ENCODE results near the gene NOVA1. TPM values are rescaled to one million over a fixed set of nuclear protein-coding genes. Genes with fewer than 3 reads are reported as not detected.

The NOVA1 gene
- total RNA-seq, 1 experiment from 2014 or later, result not detected

DNA sequence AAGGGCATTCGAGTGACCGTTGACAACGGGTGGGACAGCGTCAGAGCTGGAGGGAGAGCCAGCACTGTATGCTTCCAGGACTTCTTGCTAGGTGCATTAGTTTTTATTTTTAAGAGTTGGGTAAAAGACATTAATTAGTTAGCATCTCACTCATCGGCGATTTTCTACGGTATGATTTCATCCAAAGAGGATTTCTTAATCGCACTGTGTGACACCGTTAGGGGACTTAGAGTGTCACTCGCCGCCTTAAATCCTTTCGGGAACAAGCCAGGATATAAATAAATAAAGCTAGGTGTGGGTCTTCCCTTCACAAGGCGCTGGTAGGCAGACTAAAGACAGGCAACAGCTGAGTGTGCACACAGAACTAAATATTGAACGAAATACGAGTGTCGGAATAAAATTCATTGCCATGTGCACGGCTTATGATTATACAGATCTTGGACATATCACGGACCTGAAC is 869 bp upstream of the NOVA1 start:
- H3K9me3 ChIP-seq (replicated peaks), result no peaks in the 10 kb centered on the region
- no peaks in the 10 kb centered on the region for H3K36me3 ChIP-seq
- no peak overlapping the region for H3K27ac ChIP-seq
- peaks cover 40% of the 10 kb centered on the region for H3K27me3 ChIP-seq (replicated peaks)
- H3K4me1 ChIP-seq (replicated peaks), result no peaks in the 10 kb centered on the region
- peak in 1 of 2 experiments; percentile 2 for DNase-seq (ENCODE audit: low read depth in 1 of 2, low spot score in 2 of 2)
- peak overlapping the region; percentile 33; the same call in 1 of the 2 replicates for H3K4me3 ChIP-seq

DNA sequence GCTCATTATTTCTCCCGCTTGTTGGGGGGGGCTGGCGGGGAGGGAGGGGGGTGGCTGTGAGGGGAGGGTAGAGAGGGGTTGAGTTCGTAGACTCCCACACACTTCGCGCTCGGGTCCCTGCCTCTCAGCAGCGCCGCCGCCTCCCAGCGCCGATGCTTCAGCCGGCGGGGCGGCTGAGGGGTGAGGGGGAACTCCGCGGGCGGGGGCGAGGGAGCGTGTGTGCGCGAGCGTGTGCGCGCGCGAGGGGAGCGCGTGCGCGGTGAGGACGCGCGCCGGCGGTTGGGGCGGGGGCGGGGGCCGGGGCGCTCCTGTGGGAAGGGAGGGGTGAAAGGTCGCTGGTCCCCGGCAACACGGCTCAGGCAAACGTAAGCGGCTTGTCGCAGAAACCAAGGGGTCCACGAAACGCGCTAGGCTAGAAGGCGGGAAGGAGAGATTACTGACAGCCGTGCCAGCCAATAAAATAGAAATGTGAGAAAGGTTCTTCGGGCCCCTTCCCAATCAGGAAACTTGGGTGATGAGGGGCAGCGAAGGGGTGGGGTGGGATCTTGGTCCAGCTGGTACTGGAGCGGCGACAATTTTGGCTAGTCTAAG is 343 bp upstream of the NOVA1 start:
- H3K4me1 ChIP-seq (replicated peaks), result no peaks in the 10 kb centered on the region
- H3K9me3 ChIP-seq (replicated peaks), result no peaks in the 10 kb centered on the region
- peak overlapping the region; percentile 33 for H3K4me3 ChIP-seq
- H3K27ac ChIP-seq, result no peak overlapping the region
- peaks cover 40% of the 10 kb centered on the region for H3K27me3 ChIP-seq (replicated peaks)
- peak; percentile 25 to 41 for DNase-seq (ENCODE audit: low read depth in 1 of 2, low spot score in 2 of 2)
- H3K36me3 ChIP-seq, result no peaks in the 10 kb centered on the region

DNA sequence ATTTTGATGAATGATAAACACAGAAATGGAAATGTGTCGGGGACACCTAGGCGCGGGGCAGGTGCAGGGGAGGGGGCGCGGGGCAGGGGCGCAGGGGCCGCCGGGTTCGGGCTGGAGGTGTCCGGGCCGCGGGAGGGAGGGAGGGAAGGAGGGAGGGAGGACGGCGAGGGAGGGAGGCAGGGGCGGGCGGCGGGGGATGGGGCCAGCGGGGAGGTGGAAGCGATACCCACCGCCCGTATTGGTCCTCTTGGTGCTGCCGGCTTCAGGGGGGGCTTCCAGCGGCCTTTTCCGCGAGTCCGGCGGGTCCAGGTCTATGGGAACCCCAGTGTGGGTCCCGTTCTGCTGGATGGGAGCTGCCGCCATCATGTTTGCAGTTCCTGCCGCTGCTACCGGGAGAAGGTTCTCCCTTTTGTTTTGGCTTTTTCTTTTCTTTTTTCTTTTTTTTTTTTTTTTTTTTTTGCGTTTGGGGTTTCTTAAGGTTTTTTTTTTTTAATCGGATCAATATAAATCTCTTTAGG is 703 bp downstream of the NOVA1 start:
- no peaks in the 10 kb centered on the region for H3K4me1 ChIP-seq (replicated peaks)
- no peak overlapping the region for H3K27ac ChIP-seq
- no peaks in the 10 kb centered on the region for H3K9me3 ChIP-seq (replicated peaks)
- H3K27me3 ChIP-seq (replicated peaks), result peaks cover 40% of the 10 kb centered on the region
- no peaks in the 10 kb centered on the region for H3K36me3 ChIP-seq
- DNase-seq (ENCODE audit: low read depth in 1 of 2, low spot score in 2 of 2), result no peak
- no peak overlapping the region; the same call in 1 of the 2 replicates for H3K4me3 ChIP-seq

DNA sequence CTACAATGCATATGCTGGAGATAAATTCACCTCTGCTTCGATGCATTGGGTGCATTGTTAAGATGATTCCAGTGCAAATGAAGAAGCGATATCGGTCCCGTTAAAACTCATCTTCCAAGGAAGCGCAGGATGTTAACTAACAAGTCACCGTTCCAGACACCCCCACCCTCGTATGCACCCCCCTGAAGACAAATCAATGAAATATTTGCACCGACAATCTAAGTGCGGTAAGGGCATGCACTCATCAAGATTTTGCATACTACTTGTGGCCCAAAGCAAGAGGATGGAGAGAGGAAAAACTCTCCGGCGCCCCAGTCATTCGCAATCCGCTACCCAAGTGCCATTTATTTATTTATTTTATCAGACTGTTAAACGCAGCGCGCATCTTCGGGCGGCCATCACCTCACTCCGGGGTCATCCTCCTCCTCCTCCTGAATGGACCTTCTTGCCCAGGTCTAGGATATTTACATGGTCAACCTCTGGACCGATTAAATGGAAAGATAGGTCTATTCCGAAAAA is 1.2 kb downstream of the NOVA1 start:
- no peaks in the 10 kb centered on the region for H3K9me3 ChIP-seq (replicated peaks)
- no peak overlapping the region for H3K4me3 ChIP-seq
- H3K36me3 ChIP-seq, result no peaks in the 10 kb centered on the region
- no peak overlapping the region for H3K27ac ChIP-seq
- no peaks in the 10 kb centered on the region for H3K4me1 ChIP-seq (replicated peaks)
- H3K27me3 ChIP-seq (replicated peaks), result peaks cover 40% of the 10 kb centered on the region
- no peak for DNase-seq (ENCODE audit: low read depth in 1 of 2, low spot score in 2 of 2)

DNA sequence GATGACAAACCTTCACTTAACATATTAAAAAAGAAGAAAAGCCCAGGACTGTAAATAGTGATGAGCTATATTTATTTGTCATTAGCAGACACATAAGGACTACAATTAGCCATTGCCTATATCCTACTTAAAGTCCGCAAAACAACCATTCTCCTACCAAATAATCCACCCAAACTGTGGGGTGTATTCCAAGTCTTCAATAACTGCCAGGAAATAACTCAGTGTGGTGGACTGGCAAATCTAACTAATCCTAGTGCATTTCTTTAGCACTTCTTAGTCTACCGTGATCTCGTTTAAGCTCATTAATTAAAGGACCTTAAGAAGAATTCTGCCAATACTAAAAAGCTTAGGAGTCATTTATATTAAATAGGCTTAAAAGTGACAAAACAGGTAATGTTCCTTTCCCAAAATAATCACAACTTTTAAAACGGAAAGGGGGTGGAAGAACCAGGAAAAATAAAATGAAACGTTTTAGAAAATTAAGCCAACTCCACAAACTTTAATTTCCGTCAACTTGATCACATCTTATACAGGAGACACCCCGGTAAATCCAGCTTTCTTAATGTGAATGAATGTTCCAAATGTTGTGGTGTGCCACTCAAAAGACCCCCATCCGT is 1.8 kb downstream of the NOVA1 start:
- Histone ChIP-seq H3K4me1 (replicated peaks) (no peaks in the 10 kb centered on the region), H3K9me3 (replicated peaks) (no peaks in the 10 kb centered on the region), H3K27me3 (replicated peaks) (peaks cover 40% of the 10 kb centered on the region), H3K27ac (no peak overlapping the region), H3K4me3 (no peak overlapping the region), H3K36me3 (no peaks in the 10 kb centered on the region)
- no peak for DNase-seq (ENCODE audit: low read depth in 1 of 2, low spot score in 2 of 2)

DNA sequence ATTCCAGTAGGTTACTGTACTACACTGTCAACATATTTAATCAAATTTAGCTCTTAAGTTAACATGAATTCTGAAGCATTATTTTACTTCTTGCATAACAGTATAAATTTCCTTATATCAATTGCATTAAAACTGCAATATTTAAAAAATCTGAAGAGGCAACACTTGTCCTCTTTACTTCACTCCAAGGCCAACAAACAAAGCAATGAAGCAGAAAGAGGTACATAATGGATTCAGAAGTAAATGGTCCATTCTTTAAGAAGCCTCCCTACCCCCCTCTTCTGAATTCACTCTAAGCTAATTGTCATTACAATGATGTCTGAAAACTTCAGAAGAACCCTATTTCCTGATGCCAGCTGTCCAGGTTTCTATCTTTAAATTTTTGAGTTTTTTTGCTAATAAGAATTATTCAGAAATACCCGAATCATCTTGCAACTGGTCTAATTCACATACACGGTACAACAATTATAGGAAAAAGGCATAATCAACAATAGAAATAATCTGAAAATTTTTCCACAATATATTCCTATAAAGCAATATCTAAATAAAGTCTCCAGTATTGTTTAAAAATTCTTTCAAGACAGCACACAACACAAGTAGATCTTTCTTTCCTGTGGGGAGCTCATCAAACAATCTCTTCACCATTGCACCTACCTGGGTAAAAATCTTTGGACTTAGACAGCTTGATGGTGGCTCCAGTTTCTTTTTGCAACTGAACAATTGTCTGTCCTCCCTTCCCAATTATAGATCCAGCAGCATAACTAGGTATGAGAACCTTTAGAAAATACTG is 2.9 kb downstream of the NOVA1 start:
- Histone ChIP-seq H3K27me3 (replicated peaks) (peaks cover 35% of the 10 kb centered on the region), H3K36me3 (no peaks in the 10 kb centered on the region), H3K4me1 (replicated peaks) (no peaks in the 10 kb centered on the region), H3K9me3 (replicated peaks) (no peaks in the 10 kb centered on the region), H3K4me3 (no peak overlapping the region), H3K27ac (no peak overlapping the region)
- no peak for DNase-seq (ENCODE audit: low read depth in 1 of 2, low spot score in 2 of 2)

DNA sequence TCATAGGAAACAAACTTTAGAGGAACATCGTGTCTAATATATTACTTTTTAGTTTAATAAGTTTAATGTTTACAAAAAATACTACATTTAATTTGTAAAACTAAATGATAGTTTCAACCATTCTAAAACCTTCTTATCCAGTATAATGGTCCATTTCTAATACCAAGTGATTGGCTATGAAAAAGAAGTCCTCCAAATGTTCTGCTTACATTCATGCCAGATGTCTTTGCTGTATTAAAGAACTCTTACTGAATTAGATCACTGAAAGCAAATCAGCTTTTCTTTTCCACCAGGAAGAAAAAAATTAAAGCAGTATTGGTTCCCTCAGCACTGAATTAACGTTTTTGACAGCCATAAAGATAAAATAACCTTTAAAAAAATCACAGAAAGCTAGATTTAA is 3.7 kb downstream of the NOVA1 start:
- Histone ChIP-seq H3K4me1 (replicated peaks) (no peaks in the 10 kb centered on the region), H3K27me3 (replicated peaks) (peaks cover 27% of the 10 kb centered on the region), H3K9me3 (replicated peaks) (no peaks in the 10 kb centered on the region), H3K4me3 (no peak overlapping the region), H3K36me3 (no peaks in the 10 kb centered on the region), H3K27ac (no peak overlapping the region)
- no peak for DNase-seq (ENCODE audit: low read depth in 1 of 2, low spot score in 2 of 2)

DNA sequence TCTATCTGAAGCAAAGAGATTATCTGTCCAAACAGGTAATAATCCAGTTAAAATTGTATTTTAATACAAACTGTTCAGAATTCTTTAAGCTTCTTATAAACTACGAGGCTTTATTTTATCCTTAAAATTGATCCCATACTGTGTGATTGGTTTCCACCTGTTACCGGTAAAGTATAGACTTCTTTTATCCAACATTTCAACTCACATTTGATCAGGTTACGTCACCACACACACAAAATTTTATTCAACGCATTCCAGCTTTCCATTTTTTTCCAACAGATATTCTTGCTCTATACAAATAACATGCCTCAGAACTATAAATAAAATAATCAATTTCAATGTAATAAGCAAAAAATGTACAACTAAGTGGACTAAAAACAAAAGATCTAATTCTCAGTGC is 4.5 kb downstream of the NOVA1 start:
- peaks cover 19% of the 10 kb centered on the region for H3K27me3 ChIP-seq (replicated peaks)
- H3K27ac ChIP-seq, result no peak overlapping the region
- no peak for DNase-seq (ENCODE audit: low read depth in 1 of 2, low spot score in 2 of 2)
- no peak overlapping the region for H3K4me3 ChIP-seq
- H3K4me1 ChIP-seq (replicated peaks), result no peaks in the 10 kb centered on the region
- no peaks in the 10 kb centered on the region for H3K36me3 ChIP-seq
- no peaks in the 10 kb centered on the region for H3K9me3 ChIP-seq (replicated peaks)

DNA sequence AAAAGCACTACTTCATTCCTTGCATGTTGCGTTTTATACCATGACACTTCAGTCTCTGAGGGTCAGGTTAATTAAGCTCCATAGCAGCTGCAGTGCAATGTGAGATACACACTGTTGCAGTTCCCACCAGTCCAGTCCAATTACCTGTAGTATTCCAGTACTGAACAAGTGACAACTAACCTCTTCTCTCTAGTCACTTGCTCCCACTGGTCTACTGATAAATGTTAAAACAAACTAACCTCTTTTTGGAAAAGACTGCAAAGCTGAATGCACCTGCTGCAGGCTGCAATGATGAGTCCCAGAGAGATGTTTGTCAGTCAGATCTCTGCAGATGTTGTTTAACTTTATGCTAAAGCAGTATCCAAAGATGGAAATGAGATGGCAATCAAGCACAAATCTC is 7.9 kb downstream of the NOVA1 start:
- no peak overlapping the region for H3K27ac ChIP-seq
- no peaks in the 10 kb centered on the region for H3K36me3 ChIP-seq
- no peaks in the 10 kb centered on the region for H3K9me3 ChIP-seq (replicated peaks)
- no peak overlapping the region for H3K4me3 ChIP-seq
- no peaks in the 10 kb centered on the region for H3K4me1 ChIP-seq (replicated peaks)
- no peaks in the 10 kb centered on the region; the same call in 1 of the 2 replicates for H3K27me3 ChIP-seq (replicated peaks)
- no peak for DNase-seq (ENCODE audit: low read depth in 1 of 2, low spot score in 2 of 2)

DNA sequence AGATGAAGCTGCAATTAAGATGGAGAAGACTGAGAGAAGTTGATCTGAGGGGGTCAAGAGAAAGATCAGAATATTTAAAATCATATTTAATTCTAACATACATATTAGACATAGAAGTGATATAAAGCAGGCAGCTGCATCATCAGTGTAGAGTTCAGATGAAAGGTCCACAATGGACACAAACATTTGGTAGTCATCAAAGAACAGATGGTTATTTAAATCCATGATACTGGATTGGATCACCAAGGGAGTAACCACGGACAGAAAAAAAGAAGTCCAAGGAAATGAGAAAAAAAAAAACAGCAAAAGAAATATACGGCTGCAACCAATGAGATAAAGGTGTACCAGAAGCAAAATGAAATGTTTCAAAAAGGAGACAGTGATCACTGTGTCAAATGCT is 20.1 kb downstream of the NOVA1 start:
- Histone ChIP-seq H3K27ac (no peak overlapping the region), H3K4me3 (no peak overlapping the region), H3K27me3 (replicated peaks) (no peaks in the 10 kb centered on the region), H3K4me1 (replicated peaks) (no peaks in the 10 kb centered on the region), H3K36me3 (no peaks in the 10 kb centered on the region), H3K9me3 (replicated peaks) (no peaks in the 10 kb centered on the region)
- no peak for DNase-seq (ENCODE audit: low read depth in 1 of 2, low spot score in 2 of 2)

DNA sequence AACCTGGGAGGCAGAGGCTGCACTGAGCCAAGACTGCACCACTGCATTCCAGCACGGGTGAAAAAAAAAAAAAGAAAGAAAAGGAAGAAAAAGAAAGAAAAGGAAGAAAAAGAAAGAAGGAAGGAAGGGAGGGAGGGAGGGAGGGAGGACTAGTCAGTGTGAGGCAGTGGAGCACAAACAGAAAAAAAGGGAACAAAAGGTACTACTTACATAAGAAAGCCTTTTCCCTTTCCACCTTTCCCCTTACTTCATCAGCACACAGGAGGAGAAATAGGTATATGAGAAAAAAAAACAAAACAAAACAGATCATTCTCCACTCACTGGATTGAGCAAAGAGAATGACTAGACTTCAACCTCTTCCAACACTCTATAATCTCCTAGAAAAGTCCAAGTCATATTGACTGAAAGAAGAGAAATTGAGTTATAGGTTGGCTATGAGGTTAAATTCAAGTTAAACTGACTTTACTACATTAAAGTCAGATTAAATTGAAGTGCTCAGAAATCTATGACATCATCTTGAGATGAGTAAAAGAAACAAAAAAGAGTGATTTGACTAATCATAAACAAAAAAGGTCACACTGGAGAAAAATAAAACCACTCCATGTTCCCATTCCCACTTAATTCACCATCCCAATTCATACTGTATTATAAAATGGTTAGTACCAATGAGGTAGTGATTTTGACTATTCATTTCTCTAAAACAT is 43.6 kb downstream of the NOVA1 start:
- Histone ChIP-seq H3K9me3 (replicated peaks) (no peaks in the 10 kb centered on the region), H3K27me3 (replicated peaks) (no peaks in the 10 kb centered on the region), H3K27ac (no peak overlapping the region), H3K4me1 (replicated peaks) (no peaks in the 10 kb centered on the region), H3K36me3 (no peaks in the 10 kb centered on the region), H3K4me3 (no peak overlapping the region)
- no peak for DNase-seq (ENCODE audit: low read depth in 1 of 2, low spot score in 2 of 2)

DNA sequence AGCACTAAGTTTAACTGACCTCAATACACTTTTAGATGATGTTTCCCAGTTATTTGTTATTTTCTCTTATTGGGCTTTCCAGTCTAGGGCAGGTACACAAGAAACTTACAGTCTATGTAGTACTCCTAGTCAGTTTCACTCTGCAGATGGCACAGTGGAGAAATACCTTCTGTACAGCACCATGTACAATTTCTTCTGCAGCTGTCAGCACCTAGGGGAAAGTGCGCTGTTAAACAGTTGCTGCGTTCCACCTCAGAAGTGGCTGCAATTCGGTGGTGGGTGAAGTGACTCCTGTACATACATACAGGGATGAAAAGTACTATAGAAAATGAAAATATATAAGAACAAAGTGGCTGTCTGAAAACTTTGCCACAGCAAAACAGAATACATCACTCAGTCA is 48.3 kb downstream of the NOVA1 start:
- no peak overlapping the region for H3K4me3 ChIP-seq
- H3K27me3 ChIP-seq (replicated peaks), result no peaks in the 10 kb centered on the region
- no peak for DNase-seq (ENCODE audit: low read depth in 1 of 2, low spot score in 2 of 2)
- H3K4me1 ChIP-seq (replicated peaks), result no peaks in the 10 kb centered on the region
- H3K27ac ChIP-seq, result no peak overlapping the region
- no peaks in the 10 kb centered on the region for H3K36me3 ChIP-seq
- no peaks in the 10 kb centered on the region for H3K9me3 ChIP-seq (replicated peaks)

DNA sequence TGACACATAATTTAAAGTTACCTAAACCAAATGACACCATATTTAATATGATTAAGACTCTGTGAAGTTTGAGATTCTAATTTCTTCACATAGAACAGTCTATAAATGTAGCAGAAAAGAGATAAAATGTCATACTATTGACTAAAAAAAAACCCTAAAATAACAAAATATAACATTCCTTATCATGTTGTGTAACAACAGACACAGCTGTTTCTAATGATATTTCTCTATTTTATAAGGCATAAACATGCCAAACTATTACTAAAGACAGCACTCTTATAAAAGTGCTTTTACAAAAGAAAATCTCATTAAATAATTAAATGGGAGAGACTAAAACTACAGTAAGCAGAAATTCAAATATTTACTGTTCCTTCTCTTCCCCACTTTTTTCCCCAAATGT is 49.4 kb downstream of the NOVA1 start:
- Histone ChIP-seq H3K27me3 (replicated peaks) (no peaks in the 10 kb centered on the region), H3K9me3 (replicated peaks) (no peaks in the 10 kb centered on the region), H3K4me1 (replicated peaks) (no peaks in the 10 kb centered on the region), H3K4me3 (no peak overlapping the region), H3K36me3 (no peaks in the 10 kb centered on the region), H3K27ac (no peak overlapping the region)
- DNase-seq (ENCODE audit: low read depth in 1 of 2, low spot score in 2 of 2), result no peak
